Smooth muscle cell (in vitro differentiated cells): ENCODE results near the gene COL6A5. TPM values are rescaled to one million over a fixed set of nuclear protein-coding genes. Genes with fewer than 3 reads are reported as not detected.
"Not testable (repeated sequence)": the region's sequence is repeated elsewhere in the genome, so short reads cannot be mapped to it uniquely, and the experiment has no call there.

Experiments
- DNase-seq: peaks from one replicate; lab custom pipeline; 2025; ENCODE audit not compliant: unreplicated experiment; lab: John Stamatoyannopoulos, UW
- H2AFZ ChIP-seq: fragments of 200-600 bp; sonication (generic); 2 replicates; pipeline ENCODE4 v1.6.0; 2016; ENCODE audit warnings: antibody characterized with exemption, low read depth, mild to moderate bottlenecking
- H3F3A ChIP-seq: fragments of 200-600 bp; sonication (generic); 2 replicates; pipeline ENCODE4 v1.6.0; 2017; ENCODE audit warnings: antibody characterized with exemption, low read depth
- H3K27ac ChIP-seq: fragments of 200-600 bp; sonication (generic); 2 replicates; pipeline ENCODE4 v1.5.1; 2016; ENCODE audit warnings: low read depth, mild to moderate bottlenecking
- H3K27me3 ChIP-seq: fragments of 200-600 bp; sonication (generic); 2 replicates; pipeline ENCODE4 v1.6.1; 2016; ENCODE audit warnings: low read depth, mild to moderate bottlenecking
- H3K36me3 ChIP-seq: fragments of 200-600 bp; sonication (generic); 2 replicates; pipeline ENCODE4 v1.5.1; 2016; ENCODE audit warnings: low read depth
- H3K4me1 ChIP-seq: fragments of 200-600 bp; sonication (generic); 2 replicates; pipeline ENCODE4 v1.5.1; 2016; ENCODE audit warnings: low read depth
- H3K4me2 ChIP-seq: fragments of 200-600 bp; sonication (generic); 2 replicates; pipeline ENCODE4 v1.6.0; 2016; ENCODE audit warnings: mild to moderate bottlenecking
- H3K4me3 ChIP-seq: fragments of 200-600 bp; sonication (generic); 2 replicates; pipeline ENCODE4 v1.5.1; 2016; ENCODE audit warnings: mild to moderate bottlenecking
- H3K79me2 ChIP-seq: fragments of 200-600 bp; sonication (generic); 2 replicates; pipeline ENCODE4 v1.6.0; 2016; ENCODE audit warnings: low read depth, mild to moderate bottlenecking
- H3K9ac ChIP-seq: fragments of 200-600 bp; sonication (generic); 2 replicates; pipeline ENCODE4 v1.6.0; 2016; ENCODE audit warnings: low read depth
- H3K9me3 ChIP-seq: fragments of 200-600 bp; sonication (generic); replicated peaks from 2 replicates; pipeline ENCODE4 v1.5.1; 2016; ENCODE audit warnings: low read depth
- H4K20me1 ChIP-seq: fragments of 200-600 bp; sonication (generic); 2 replicates; pipeline ENCODE4 v1.6.0; 2016; ENCODE audit warnings: low read depth
- WGBS: methylation state at CpG from one replicate; pipeline ENCODE4 v1.1.7; 2016; ENCODE audit warnings: low lambda C conversion rate; 5-methylcytosine and 5-hydroxymethylcytosine counted together
- polyA plus RNA-seq: library from polyadenylated mRNA; unstranded; fragments of >200 nt; fragmentation: Nextera tagmentation; extraction: Ambion mirVana; gene quantifications from 2 replicates; pipeline ENCODE4 v1.2.1, GENCODE V29; 2016
- total RNA-seq: library from RNA; depleted of rRNA; stranded (reverse); fragments of >200 nt; gene quantifications from 2 replicates; pipeline ENCODE4 v1.2.3, GENCODE V29; 2014
- TF ChIP-seq, protein P1 (sequence below): fragments of 200-600 bp; sonication (generic); IDR thresholded peaks from 2 replicates; pipeline ENCODE4 v1.5.1; 2017; ENCODE audit warnings: borderline replicate concordance, mild to moderate bottlenecking, antibody characterized with exemption; ENCODE audit not compliant: insufficient read depth, poor library complexity, severe bottlenecking

COL6A5 gene
- total and polyA plus RNA-seq, 2 experiments from 2014 or later, result 1.2 TPM; not detected in 1

DNA sequence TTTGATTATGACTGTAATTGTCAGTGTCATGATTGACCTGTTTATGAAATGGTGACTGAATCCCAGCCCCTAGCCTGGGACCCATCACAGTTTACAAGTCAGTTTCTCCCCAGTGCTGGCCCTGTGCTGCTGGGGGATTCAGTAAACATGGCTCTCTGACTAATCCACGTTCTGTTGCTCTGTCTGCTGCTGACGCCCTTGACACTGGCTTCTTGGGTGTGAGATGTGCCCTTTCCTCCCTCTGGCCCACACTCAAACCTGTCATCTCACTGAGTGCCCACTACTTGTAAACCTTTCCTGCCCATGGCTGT is 84.2 kb downstream of the COL6A5 start:
- Histone ChIP-seq H3K4me3 (no peak overlapping the region), H3K9ac (no peak overlapping the region), H3K79me2 (no peaks in the 10 kb centered on the region), H3K4me2 (no peak overlapping the region), H3K9me3 (no peaks in the 10 kb centered on the region), H3F3A (peaks cover 4% of the 10 kb centered on the region), H4K20me1 (no peaks in the 10 kb centered on the region), H3K4me1 (no peaks in the 10 kb centered on the region), H3K27ac (no peak overlapping the region), H2AFZ (peak overlapping the region; percentile 19), H3K36me3 (no peaks in the 10 kb centered on the region), H3K27me3 (no peaks in the 10 kb centered on the region)
- WGBS, result 42% methylated on average over 2 of the region's 2 CpGs
- no peak for DNase-seq
- TF ChIP-seq, protein P1, sequence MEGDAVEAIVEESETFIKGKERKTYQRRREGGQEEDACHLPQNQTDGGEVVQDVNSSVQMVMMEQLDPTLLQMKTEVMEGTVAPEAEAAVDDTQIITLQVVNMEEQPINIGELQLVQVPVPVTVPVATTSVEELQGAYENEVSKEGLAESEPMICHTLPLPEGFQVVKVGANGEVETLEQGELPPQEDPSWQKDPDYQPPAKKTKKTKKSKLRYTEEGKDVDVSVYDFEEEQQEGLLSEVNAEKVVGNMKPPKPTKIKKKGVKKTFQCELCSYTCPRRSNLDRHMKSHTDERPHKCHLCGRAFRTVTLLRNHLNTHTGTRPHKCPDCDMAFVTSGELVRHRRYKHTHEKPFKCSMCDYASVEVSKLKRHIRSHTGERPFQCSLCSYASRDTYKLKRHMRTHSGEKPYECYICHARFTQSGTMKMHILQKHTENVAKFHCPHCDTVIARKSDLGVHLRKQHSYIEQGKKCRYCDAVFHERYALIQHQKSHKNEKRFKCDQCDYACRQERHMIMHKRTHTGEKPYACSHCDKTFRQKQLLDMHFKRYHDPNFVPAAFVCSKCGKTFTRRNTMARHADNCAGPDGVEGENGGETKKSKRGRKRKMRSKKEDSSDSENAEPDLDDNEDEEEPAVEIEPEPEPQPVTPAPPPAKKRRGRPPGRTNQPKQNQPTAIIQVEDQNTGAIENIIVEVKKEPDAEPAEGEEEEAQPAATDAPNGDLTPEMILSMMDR, result no peak

DNA sequence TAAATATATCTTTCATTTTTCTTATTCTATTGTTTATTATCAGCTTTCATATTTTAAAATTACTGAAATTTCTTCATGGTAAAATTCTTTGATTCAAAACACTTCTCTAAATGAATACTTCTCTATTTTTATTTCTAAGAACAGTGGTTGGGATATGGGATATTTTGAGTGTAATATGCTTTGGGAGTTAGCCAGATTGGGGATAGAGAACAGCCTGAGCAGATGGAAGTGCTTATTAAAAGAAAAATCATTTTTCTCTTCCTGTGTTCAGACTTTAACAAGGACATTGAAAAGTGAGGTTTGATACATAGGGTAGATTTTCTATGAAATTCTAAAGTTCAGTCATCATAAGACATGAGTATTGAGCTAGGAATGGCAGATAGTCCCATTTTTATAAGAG is 84.8 kb downstream of the COL6A5 start:
- Histone ChIP-seq H3K79me2 (no peaks in the 10 kb centered on the region), H2AFZ (no peak overlapping the region)
- TF ChIP-seq, protein P1, result no peak

DNA sequence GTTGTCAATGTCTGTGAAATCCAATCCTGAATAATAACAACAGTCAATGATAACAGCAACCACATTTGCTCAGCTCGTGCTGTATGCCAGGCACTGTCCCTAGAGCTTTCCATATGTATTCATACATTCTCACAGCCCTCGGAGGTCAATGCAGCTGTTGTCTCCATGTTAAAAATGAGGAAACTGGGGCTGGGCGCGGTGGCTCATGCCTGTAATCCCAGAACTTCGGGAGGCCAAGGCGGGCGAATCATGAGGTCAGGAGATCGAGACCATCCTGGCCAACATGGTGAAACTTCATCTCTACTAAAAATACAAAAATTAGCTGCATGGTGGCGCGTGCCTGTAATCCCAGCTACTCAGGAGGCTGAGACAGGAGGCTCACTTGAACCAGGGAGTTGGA is 86.6 kb downstream of the COL6A5 start:
- not testable (repeated sequence) for H4K20me1 ChIP-seq, H3K27me3 ChIP-seq, H3K27ac ChIP-seq, H3K4me2 ChIP-seq, H3K9ac ChIP-seq, DNase-seq, H3F3A ChIP-seq, H3K9me3 ChIP-seq, H3K4me1 ChIP-seq, H3K4me3 ChIP-seq, H3K36me3 ChIP-seq, H2AFZ ChIP-seq, H3K79me2 ChIP-seq
- WGBS, result 86% methylated on average over 10 of the region's 10 CpGs

More for the DNA sequence above, 84.8 kb downstream of the COL6A5 start:
- Histone ChIP-seq H3F3A (no peaks in the 10 kb centered on the region), H3K4me3 (no peak overlapping the region), H3K27ac (no peak overlapping the region), H3K9me3 (no peaks in the 10 kb centered on the region), H3K4me2 (no peak overlapping the region), H3K27me3 (no peaks in the 10 kb centered on the region), H4K20me1 (no peaks in the 10 kb centered on the region), H3K36me3 (no peaks in the 10 kb centered on the region), H3K9ac (no peak overlapping the region), H3K4me1 (no peaks in the 10 kb centered on the region)
- no peak for DNase-seq

DNA sequence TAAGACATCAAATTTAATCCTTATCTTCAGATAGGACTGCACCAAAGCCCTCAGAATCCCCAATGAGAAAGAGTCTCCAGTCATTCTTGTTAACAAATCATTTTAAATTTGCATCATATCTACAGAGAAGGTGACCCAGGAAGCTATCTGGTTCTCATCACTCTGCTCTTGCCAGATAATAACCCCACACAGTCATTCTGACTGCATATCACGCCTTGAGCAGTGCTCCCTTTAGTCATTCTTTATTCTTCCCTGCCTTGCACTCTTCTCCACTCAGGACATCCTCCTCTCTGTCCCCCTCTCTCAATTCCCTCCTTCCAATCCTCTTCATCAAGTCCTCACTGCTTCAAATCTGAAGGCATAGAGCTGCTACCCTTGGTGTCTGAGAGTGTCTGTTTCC is 87.8 kb downstream of the COL6A5 start:
- 38% methylated on average over 1 of the region's 1 CpG for WGBS
- no peaks in the 10 kb centered on the region for H3K79me2 ChIP-seq
- H3K4me2 ChIP-seq, result no peak overlapping the region
- H3K27ac ChIP-seq, result no peak overlapping the region
- no peaks in the 10 kb centered on the region for H3K9me3 ChIP-seq
- DNase-seq, result no peak
- H3K9ac ChIP-seq, result no peak overlapping the region
- no peaks in the 10 kb centered on the region for H3K36me3 ChIP-seq
- H3K4me1 ChIP-seq, result no peaks in the 10 kb centered on the region
- TF ChIP-seq, protein P1, result no peak
- no peaks in the 10 kb centered on the region for H3K27me3 ChIP-seq
- no peak overlapping the region for H3K4me3 ChIP-seq
- no peak overlapping the region for H2AFZ ChIP-seq
- H4K20me1 ChIP-seq, result no peaks in the 10 kb centered on the region
- H3F3A ChIP-seq, result no peaks in the 10 kb centered on the region
